ENCODE results near the gene USP17L5. TPM values are rescaled to one million over a fixed set of nuclear protein-coding genes. Genes with fewer than 3 reads are reported as not detected.
"Not testable (repeated sequence)": the region's sequence is repeated elsewhere in the genome, so short reads cannot be mapped to it uniquely, and the experiment has no call there.

The USP17L5 gene
- total RNA-seq, 3 donors from 2014 or later (not counting 1 experiment from before 2014, with no cell fraction given): not detected

DNA sequence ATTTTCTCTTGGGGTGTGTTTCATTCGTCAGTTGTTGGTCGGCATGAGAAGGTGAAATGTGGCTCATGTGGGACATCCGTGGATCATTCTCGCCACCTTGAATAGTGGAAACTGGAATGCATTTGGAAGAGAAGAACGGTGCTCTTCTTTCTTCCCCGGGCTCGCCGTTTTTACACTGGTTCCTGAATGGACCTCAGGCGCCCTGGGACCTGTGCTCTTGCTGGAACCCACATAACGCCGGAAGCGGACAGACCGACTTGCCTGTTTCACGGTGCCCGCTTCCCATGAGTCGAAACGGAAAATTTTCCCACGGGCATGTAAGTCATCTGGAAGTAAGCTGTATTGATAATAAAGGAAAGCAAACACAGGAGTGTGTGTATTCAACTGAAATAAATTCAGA, 11.7 kb downstream of the USP17L5 start:
- H3K36me3 ChIP-seq (ENCODE audit: control insufficient read depth, insufficient read depth, low read length); ATAC-seq; H3K36me3 Mint-ChIP-seq; H3K27ac Mint-ChIP-seq; H3K4me1 Mint-ChIP-seq; H3K27me3 Mint-ChIP-seq (ENCODE audit: low read depth in 2 of 2); intact Hi-C loops (cut with micrococcal nuclease); H3K4me1 ChIP-seq (ENCODE audit: control insufficient read depth, insufficient read depth, low read length); H3K4me3 ChIP-seq (ENCODE audit: low read length); H3K27ac ChIP-seq (ENCODE audit: low read length); DNase-seq; H3K4me3 Mint-ChIP-seq; H3K9me3 Mint-ChIP-seq; H3K27me3 ChIP-seq (ENCODE audit: control insufficient read depth, insufficient read depth, low read length); H3K9me3 ChIP-seq (ENCODE audit: control insufficient read depth, insufficient read depth, low read length): not testable (repeated sequence)
- WGBS (ENCODE audit: insufficient coverage): 96% methylated on average over 10 of the region's 18 CpGs

DNA sequence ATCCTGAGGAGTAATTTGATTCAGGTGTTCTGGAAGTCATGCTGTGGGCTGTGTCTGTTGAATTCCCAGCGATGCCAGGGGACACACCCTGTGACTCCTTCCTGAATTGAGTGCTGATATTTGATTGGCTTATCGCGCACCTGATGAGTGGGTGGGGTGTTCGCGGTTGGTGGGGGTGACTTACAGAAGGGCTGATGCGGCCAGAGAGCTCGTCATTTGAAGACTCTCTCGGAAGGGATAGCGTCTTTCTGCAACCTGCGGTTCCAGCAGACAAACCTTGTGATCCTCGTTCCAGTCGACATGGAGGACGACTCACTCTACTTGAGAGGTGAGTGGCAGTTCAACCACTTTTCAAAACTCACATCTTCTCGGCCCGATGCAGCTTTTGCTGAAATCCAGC, 14.1 kb downstream of the USP17L5 start, which contains the start of gene USP17L29:
Gene USP17L29, plus strand, starts transcription at position 301 of the 400 bp plus-strand sequence. Its CDS starts 0 bp downstream, at position 301.
- H3K9me3 Mint-ChIP-seq; H3K27ac ChIP-seq (ENCODE audit: low read length); H3K27me3 Mint-ChIP-seq (ENCODE audit: low read depth in 2 of 2); H3K36me3 ChIP-seq (ENCODE audit: control insufficient read depth, insufficient read depth, low read length); ATAC-seq; H3K4me3 Mint-ChIP-seq; H3K4me1 Mint-ChIP-seq; H3K4me3 ChIP-seq (ENCODE audit: low read length); H3K9me3 ChIP-seq (ENCODE audit: control insufficient read depth, insufficient read depth, low read length); H3K36me3 Mint-ChIP-seq; intact Hi-C loops (cut with micrococcal nuclease); H3K27me3 ChIP-seq (ENCODE audit: control insufficient read depth, insufficient read depth, low read length); H3K4me1 ChIP-seq (ENCODE audit: control insufficient read depth, insufficient read depth, low read length); DNase-seq; H3K27ac Mint-ChIP-seq: not testable (repeated sequence)
- no CpG with 5 or more reads among the region's 15 CpGs for WGBS (ENCODE audit: insufficient coverage)

DNA sequence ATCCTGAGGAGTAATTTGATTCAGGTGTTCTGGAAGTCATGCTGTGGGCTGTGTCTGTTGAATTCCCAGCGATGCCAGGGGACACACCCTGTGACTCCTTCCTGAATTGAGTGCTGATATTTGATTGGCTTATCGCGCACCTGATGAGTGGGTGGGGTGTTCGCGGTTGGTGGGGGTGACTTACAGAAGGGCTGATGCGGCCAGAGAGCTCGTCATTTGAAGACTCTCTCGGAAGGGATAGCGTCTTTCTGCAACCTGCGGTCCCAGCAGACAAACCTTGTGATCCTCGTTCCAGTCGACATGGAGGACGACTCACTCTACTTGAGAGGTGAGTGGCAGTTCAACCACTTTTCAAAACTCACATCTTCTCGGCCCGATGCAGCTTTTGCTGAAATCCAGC, 23.6 kb downstream of the USP17L5 start, which contains the start of gene USP17L30:
Gene USP17L30, plus strand, starts transcription at position 301 of the 400 bp plus-strand sequence. Its CDS starts 0 bp downstream, at position 301.
- H3K4me3 Mint-ChIP-seq; ATAC-seq; H3K27ac Mint-ChIP-seq; DNase-seq; H3K9me3 Mint-ChIP-seq; H3K4me1 ChIP-seq (ENCODE audit: control insufficient read depth, insufficient read depth, low read length); H3K36me3 Mint-ChIP-seq; H3K4me3 ChIP-seq (ENCODE audit: low read length); H3K27me3 Mint-ChIP-seq (ENCODE audit: low read depth in 2 of 2); H3K27ac ChIP-seq (ENCODE audit: low read length); intact Hi-C loops (cut with micrococcal nuclease); H3K4me1 Mint-ChIP-seq; H3K27me3 ChIP-seq (ENCODE audit: control insufficient read depth, insufficient read depth, low read length); H3K36me3 ChIP-seq (ENCODE audit: control insufficient read depth, insufficient read depth, low read length); H3K9me3 ChIP-seq (ENCODE audit: control insufficient read depth, insufficient read depth, low read length): not testable (repeated sequence)
- no CpG with 5 or more reads among the region's 15 CpGs for WGBS (ENCODE audit: insufficient coverage)

DNA sequence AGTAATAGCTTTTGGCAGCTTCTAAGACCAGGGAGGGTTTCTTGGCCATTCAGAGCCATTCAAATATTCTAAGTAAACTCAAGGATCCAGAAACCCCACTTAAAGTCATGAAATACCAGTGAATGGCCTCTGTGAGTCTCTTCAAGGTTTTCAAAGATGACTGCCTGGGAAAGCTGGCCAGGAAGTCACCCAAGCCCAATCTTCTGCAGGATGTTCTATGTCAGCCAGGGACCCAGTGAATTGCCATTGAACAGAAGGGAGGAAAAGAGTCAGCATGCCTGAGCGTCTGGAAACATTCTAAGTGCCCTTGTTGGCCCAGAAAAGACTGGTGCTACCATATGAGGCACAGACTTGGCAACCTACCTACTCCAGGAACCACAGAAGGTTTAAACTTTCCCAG, 40.7 kb downstream of the USP17L5 start:
- WGBS (ENCODE audit: insufficient coverage): 91% methylated on average over 1 of the region's 1 CpG
- intact Hi-C loops (cut with micrococcal nuclease); ATAC-seq; DNase-seq; H3K9me3 Mint-ChIP-seq; H3K36me3 ChIP-seq (ENCODE audit: control insufficient read depth, insufficient read depth, low read length); H3K4me1 Mint-ChIP-seq; H3K4me1 ChIP-seq (ENCODE audit: control insufficient read depth, insufficient read depth, low read length); H3K27me3 ChIP-seq (ENCODE audit: control insufficient read depth, insufficient read depth, low read length); H3K4me3 ChIP-seq (ENCODE audit: low read length); H3K27ac Mint-ChIP-seq; H3K36me3 Mint-ChIP-seq; H3K27ac ChIP-seq (ENCODE audit: low read length); H3K9me3 ChIP-seq (ENCODE audit: control insufficient read depth, insufficient read depth, low read length): not testable (repeated sequence)
- Mint-ChIP-seq H3K4me3 (peak overlapping the region; percentile 17), H3K27me3 (ENCODE audit: low read depth in 2 of 2) (peaks cover 0 to 12% of the 10 kb centered on the region in 2 donors)

DNA sequence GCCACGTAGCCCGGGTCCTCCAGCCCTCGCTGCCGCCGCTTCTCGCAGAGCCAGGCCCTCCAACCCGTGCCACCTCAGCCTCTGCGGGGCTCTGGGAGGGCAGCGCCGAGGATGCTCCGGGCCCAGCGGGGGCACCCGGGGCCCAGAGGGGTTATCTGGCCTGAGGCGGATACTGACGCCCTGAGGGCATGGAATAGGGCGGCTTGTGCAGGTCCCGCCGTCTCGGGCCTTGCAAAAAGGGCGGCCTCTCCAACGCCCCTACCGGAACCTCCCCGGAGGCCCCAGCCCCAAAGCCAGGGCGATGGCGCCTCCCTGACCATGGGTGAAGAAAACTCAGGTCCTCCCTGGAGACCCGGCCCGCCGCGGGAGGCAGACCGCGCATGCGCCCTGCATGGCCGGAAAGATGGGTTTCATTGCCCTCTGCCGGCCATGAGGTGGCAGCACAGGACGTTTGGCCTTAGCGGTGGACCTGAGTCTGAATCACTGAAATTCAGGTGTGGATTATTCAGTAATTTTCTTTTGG, 41.9 kb downstream of the USP17L5 start:
- H3K4me3 ChIP-seq (ENCODE audit: low read length): peak overlapping the region; percentile 32
- H3K36me3 ChIP-seq (ENCODE audit: control insufficient read depth, insufficient read depth, low read length); H3K27me3 ChIP-seq (ENCODE audit: control insufficient read depth, insufficient read depth, low read length); H3K4me1 ChIP-seq (ENCODE audit: control insufficient read depth, insufficient read depth, low read length); H3K9me3 ChIP-seq (ENCODE audit: control insufficient read depth, insufficient read depth, low read length); H3K4me1 Mint-ChIP-seq; H3K27ac Mint-ChIP-seq; H3K27ac ChIP-seq (ENCODE audit: low read length); H3K36me3 Mint-ChIP-seq; H3K9me3 Mint-ChIP-seq; intact Hi-C loops (cut with micrococcal nuclease): not testable (repeated sequence)
- 46% methylated on average over 25 of the region's 36 CpGs for WGBS (ENCODE audit: insufficient coverage)
- H3K27me3 Mint-ChIP-seq (ENCODE audit: low read depth in 2 of 2): peaks cover 0 to 12% of the 10 kb centered on the region in 2 donors
- TF ChIP-seq CTCF (IDR thresholded peaks at IDR 0.05): peak; percentile 62
- ATAC-seq: peak in 1 of 3 donors; percentile 39
- H3K4me3 Mint-ChIP-seq: peak overlapping the region; percentile 40
- DNase-seq: peak; percentile 15 to 21
